ENCODE measurements around the gene IGF2BP2.
"Not testable (repeated sequence)": the region's sequence is repeated elsewhere in the genome, so short reads cannot be mapped to it uniquely, and the experiment has no call there.

IGF2BP2 gene

DNA sequence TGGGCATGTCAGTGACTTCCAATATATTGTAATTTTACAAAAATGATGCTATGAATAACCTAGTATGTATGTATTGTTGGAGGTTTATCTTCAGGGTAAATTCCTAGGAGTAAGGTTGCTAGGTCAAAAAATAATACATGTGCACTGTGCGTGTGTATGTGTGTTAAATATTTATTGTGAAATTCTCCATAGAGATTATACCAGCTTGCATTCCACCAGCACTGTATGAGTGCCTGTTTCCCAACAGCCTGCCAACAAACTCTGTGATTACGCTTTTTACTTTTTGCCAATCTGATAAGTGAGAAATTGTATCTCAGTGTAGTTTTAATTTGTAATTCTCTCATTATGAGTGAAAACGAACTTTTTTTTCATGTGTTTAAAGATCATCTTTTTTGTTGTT, 12.6 kb upstream of the IGF2BP2 start:
- no peak for DNase-seq (ENCODE audit: low read depth)

DNA sequence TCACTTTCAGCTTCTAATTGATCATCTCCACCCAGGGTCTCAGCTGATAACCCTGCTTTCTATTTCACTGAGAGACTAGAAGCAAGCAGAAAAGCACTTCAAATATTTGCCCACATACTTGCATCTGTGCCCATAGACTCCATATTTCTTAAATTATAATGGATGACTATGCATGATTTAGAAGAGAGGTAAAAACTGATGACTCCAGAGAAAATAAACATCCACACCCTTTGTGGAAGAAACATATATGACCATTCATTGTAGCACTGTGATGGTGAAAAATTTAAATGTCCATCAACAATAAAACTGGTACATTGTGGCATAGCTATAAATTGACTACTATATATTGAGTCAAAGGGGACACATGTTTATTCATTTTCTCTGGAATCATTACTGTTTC, 7.1 kb upstream of the IGF2BP2 start:
- no peak for DNase-seq (ENCODE audit: low read depth)

DNA sequence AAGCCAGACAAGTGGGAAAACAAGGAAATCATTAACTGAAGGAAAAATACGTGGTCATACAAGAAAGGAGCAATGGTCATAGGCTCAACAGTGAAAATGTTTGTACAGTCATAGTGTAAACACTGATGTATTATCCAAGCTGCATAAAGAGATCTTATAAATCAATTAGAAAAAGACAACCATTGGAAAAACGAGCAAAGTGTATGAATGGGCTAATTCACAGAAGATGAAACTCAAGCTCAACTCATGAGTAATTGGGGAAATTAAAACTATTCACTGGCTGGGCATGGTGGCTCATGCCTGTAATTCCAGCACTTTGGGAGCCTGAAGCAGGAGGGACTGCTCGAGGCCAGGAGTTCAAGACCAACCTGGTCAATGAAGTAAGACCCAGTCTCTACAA, 6.4 kb upstream of the IGF2BP2 start:
- DNase-seq (ENCODE audit: low read depth): no peak

DNA sequence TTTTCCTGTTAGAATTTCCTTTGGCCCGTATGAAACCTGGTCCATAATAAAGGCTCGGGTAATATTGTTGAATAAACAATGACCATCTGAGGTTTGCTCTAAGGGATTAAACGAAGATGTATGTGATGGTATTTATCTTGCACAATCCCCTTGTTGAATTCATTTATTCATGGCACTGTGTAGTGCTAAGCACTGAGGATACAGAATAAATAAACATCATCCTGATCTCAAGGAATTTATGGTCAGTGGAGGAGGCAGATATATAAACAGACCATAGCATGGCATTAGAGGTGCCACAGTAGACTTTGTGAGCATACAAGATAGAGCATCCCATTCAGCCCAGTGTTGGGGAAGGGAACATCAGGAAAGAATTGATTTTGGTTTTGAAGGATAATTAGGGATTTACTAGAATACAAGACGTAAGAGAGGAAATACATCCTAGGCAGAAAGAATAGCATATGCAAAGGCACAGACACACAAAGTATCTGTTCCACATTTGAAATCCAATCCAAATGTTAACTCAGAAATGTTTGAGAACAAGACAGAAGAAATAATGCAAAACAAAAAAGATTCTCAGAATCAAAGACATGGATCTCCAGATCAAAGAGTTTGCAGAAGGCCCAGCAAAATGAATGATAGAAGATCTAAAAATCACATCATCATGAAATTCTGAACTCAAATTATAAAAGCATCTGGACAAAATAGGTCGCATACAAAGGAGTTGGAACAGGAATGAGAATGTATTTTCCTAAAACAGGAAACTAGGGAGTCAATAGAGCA, 5.4 kb upstream of the IGF2BP2 start:
- no peak for DNase-seq (ENCODE audit: low read depth)

DNA sequence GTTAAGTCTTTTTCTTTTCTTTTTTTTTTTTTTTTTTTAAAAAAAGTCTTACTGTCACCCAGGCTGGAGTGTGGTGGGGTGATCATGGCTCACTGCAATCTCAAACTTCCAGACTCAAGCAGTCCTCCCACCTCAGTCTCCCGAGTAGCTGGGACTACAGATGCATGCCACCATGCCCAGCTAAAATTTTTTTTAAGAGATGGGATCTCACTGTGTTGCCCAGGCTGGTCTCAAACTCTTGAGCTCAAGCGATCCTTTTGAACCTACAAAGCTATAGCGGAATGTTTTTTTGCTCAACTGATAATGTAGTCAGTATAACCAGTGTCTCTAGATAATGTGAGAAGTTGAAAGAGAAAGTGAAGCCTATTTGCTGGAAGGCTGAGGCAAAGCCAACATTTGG, 3.9 kb upstream of the IGF2BP2 start:
- DNase-seq (ENCODE audit: low read depth): no peak

DNA sequence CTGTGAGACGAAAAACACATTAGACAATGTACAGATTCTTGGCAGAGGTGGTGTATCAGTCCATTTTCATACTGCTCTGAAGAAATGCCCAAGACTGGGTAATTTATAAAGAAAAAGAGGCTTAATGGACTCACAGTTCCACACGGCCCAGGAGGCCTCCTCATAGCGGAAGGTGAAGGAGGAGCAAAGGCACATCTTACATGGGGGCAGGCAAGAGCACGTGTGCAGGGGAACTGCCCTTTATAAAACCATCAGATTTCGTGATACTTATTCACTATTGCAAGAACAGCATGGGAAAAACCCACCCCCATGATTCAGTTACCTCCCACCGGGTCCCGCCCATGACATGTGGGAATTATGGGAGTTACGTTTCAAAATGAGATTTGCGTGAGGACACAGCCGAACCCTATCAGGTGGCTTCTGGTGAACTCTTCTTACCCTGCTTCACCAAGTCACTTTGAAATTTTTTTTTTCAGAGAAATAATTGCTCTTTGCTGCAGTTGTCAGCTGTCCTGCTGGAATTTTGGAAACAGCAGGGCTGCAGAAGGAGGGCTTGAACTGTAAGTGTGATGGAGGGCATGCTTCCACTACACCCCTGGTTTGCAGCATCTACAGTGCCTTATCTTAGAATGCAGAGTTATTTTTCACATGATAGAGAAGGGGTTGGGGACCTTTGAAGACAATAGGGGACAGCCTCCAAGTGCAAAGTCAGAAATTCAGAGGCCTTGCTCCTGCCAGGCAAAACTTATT, 2.9 kb upstream of the IGF2BP2 start:
- DNase-seq (ENCODE audit: low read depth): no peak

DNA sequence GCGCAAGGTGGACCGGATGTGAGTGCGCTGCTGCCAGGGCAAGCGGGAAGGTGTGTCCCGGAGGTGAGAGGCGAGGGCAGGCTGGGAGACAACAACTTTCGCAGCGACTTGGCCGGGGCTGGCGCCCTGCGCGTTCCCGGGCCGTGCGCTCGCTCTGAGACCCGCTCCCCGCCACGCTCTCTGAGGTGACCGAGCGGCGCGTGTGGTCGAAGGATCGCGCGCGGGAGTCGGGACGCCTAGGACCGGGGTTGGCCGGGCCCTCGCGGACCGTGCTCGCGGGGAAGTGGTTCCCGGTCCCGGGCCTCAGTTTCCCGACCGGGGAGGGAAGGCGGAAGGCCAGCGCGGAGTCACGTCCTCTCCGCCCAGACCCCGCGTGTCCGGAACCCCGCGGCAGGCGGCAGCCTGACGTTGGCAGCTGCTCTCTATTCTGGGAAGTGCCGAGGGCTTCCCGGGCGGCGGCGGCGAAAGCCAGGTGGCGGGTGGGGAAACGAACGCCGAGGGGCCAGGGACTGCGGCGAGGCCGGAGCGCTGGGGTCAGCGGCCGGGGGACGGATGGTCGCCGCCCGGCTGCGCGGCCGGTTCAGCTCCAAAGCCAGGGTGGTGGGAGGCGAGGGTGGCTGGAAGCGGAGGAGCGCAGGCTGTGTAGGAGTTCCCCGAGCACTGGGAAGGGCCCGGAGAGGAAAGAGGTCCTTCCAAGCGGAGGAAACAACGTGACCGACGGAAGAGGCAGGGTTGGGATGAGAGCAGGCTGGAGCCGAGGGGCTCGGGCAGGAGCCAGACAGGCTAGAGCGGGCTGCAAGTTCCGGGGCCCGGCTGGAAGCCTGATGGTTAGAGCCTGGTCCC, 1.0 kb upstream of the IGF2BP2 start:
- DNase-seq (ENCODE audit: low read depth): no peak

DNA sequence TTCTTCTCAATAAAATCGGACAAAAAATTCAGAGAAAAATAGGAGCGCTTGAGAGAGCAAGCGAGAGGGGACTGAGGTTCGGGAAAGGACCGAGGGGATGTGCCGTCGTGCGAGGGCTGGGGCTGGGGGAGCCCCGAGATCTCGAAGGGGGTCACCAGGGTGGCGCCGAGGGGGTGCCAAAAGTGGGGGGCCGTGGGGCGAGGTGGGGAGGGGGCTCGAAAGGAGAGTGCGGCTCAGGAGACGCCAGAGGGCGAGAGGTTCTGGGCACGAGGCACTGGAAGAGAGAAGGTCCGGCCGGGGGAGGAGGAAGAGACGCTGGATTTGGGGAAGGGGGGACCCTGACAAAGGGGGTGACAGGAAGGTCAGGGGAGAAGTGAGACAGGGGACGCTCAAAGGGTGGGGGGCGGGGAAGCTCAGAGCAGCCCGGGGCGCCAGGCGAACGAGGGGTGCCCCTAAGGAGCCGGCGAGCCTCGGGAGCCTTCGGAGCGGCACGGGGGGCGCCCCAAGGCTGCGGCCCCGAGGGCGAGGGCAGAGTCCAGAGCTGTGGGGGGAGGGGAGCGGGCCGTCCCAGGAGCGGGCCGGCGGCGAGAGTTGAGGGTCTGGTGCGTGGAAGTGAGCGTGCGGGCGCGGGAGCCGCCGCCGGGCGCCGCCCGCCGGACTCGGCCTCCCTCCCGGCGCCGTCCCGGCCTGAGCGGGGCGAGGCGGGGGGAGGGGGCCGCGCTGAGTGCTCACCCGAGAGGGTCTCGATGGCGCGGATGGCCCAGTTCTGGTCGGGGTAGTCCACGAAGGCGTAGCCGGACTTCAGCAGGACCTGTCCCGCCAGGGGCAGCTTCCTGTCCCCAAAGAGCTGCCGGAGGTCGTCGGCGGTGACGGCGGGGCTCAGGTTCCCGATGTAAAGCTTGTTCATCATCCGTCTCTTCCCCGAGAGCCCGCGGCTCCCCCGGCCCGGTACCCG, 514 bp downstream of the IGF2BP2 start:
- DNase-seq (ENCODE audit: low read depth): no peak

DNA sequence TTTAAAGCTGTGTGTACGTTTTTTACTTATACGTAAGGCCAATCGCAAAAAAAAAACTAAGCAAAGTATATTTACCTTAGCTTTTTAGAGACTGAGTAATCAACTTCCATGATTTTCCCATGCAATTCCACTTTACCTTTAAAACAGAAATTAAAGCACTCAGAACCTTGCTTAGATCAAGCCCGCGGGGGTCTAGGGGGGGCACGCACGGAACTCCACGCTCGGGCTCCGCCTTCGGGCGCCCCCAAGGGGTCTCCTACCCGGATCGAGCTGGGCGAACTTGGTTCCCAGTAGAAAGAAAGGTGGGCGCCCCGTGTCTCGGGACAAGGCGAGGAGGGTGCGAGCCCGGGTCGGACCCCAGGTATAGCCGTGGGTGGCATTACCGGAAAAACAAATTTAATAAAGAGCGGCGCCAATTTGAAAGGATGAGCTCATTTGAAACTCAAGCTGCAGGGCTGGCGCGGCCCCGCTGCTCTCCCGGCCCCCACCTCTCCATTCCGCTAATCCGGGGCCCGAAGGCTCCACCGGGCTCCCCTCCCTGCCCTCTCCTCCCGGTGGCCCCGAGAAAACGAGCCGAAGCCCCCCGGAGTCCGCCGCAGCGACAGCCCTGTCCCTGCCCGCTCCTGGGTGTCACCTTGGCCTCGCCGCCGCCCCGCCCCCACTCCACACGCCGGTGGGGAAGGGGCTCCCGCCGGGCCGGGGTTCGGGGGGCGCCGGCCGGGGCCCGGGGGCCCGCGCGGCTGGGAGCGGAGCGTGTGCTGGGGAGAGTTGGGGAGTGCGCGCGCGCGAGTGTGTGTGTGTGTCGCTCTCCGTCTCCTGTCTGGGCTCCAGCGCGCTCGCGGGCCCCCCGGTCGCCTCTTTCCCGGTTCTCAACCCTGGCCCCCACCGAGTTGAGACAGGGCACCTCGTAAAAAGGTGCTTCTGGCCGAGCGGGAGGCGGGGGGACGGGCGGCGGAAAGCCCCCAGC, 1.5 kb downstream of the IGF2BP2 start:
- DNase-seq (ENCODE audit: low read depth): no peak

DNA sequence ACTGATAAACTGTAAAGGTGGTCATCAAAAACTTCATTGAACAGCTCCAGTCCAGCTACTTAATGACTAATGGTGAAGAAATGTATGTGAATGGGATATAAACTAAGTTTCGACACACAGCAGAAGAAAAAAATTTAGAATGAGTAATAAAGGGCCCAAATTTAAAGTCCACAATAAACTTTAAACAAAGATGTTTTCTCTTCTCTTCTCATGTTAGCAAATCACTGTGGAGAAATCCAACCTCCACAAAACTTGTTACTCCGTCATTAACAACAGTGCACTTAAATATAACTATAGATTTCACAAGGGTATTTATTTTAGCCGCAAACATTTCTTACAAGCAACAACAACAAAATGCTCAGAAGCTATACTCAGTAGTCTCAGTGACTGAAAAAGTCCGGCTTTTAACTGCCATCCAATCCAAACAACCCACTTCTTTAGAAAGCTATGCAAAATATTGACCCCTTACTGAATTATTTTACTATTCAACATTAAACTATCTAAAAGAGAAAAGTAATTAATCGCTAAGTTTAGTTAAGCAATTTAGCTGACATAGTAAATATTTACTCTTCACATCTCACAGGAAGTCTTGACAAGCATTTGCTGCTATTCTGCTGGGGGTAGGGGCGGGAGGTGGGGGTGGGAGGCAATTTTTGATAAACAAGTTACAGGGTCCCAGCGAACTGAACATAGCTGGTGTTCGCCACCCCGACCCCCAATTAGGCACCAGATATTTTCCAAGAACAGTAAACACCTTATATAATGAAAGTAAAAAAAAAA, 2.4 kb downstream of the IGF2BP2 start:
- DNase-seq (ENCODE audit: low read depth): no peak

DNA sequence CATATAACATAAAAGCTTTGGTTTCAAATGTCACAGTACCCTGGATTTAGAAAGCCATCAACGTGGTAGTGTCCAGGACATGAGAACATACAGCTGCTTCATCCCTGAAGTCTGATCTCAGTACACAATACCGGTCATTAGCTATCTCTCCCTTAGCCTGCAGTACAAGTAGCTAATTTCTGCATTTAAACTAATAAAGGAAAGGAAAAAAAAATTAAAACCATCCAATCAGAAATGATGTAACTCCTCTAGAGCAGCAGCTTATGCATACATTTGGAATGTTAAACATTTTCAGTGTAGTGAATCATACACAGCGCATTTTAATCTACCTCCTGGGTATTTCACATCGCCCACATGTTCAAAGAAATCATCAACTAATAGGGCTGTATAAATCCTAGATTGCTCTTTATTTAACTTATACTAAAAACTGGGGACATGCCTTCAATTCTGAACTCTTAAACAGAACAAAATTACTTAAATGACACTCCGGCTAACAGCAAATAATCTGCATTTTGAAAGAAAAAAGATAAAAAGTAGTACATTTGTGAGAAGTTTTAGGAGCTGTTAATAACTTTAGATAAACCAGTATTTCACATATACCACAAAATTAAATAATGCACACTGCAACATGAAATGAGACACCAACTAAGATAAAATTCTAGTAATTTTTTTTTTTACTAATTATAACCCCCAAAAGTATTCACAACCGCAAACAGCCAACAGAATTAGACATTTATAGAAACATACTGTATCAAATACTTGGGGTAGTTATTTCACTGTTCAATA, 3.7 kb downstream of the IGF2BP2 start:
- no peak for DNase-seq (ENCODE audit: low read depth)

DNA sequence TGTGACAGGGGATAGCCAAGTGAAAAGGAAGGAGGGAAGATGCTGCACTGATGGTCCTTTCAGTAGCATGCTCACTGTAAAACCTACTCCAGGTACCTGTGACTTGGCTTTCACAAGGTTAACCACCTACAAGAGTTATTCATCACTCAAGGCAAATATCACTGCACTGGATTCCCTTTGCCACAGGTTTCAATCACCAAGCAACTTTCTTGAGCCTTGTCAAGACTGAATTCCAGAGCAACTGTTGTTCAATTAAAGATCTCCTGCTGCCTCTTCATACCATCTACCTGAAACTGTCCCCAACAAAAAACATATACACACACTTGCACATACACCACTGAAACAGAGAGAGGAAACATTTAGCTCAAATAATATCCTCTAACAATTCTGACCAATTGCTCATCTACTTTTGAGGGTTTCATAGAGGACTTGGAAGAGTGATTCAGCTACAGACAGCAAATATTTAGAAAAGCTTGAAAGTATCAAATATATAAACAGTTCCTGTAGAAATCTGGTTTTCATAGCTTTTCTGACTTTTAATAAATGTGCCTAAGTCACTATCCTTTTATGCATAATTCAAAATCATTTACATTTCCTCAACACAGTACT, 6.5 kb downstream of the IGF2BP2 start:
- DNase-seq (ENCODE audit: low read depth): no peak

DNA sequence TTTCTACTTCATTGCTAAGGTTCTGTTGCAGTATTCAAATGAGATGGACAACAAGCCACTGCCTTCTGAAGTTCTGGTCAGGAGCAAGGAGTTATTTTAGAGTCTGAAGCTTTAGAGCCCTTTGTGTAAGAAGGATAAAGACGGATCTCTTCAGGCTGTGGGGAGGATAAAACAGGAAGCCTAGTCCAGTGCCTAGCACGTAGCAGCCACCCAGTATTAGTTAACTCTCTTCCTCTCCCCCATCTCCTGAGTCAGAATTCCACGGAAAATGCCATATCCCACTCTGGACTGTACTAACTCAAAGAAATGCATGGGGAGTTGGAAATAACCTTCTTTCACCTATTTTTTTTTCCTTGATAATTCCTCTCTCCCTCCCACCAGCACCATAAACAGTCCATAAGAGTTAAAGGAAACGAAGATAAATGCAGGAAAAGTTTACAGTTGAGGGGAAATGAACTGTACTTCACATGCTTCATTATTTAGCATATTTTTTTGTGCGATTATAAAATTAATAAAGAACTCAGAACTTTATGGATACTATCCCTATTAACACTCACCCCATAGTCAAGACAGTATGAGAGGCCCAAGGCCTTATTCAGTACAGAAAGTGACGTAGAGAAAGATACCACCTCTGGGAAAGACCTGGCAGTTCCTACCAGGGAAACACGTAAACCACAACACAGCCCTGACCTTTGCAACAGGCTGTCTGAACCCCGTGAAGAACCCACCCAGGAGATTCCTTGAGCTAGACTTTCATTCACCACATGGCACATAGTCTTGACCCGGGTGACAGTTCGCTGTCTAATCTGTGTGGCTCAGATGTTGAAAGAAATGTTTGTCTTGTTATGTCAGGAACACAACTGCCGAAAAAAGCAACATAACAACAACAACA, 9.2 kb downstream of the IGF2BP2 start:
- DNase-seq (ENCODE audit: low read depth): no peak

DNA sequence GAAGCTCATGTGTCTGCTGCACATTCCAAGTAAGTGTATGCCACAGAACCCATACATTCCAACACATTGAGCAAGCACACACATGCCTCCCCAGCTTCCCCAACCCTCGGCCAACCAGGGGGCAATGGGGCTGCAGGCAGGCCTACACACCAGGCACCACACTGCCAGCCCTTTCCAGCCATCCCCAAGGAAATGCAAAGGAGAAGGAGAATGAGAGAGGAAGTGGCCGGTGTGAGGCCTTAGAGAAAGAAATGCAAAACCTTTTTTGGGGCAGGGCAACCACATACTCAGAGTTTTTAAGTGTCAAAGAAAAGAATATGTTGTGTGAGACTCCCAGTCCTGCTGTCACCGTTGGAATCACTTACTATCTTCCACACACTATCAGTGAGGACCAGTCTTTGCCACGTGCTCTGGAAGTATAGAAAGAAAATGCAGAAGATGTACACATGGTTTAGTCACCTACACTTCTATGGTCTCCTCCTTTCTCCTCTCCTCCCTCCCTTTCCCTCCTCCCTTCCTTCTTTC, 11.1 kb downstream of the IGF2BP2 start:
- DNase-seq (ENCODE audit: low read depth): no peak

DNA sequence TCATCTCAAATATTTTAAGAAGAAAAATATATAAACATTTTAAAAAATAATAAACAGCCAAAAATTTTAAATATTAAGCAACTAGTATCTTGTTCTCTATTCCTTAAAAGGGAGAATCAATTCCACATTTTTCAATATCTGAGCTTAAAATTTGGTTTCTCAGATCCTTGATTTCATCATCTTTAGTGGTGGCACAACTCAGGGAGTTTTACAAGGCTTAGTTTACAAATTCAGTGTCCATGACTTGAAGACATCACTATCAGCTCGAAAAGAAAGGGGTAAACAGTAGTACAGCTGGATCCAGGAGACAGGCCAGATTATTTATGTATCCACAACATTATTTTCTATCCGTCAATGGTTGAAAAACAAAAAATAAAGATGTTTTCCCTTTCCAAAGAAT, 11.6 kb downstream of the IGF2BP2 start:
- DNase-seq (ENCODE audit: low read depth): no peak

DNA sequence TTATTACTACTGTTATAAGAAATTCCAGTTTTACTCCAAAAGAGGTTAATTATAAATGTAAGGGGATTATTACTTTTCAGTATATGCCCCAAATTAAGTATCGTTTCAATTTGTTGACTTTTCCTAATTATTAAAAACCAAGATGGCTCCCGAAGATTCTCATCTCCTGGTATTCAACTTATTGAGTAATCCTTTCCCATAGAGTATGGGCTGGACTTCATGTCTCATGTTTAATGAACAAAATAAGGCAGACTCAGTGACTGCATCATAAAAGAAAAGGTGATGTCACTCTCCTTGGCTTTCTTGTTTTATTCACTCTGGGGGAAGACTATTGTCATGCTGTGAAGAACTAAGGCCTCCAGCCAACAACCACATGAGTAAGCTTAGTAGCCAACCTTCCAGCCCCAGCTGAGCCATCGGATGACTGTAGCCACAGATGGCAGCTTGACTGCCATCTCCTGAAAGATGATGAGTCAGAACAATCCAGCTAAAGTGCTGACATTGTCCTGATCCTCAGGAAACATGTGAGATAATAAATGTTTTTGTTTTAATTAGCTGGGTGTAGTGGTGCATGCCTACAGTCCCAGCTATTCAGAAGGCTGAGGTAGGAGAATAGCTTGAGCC, 17.3 kb downstream of the IGF2BP2 start:
- no peak for DNase-seq (ENCODE audit: low read depth)

DNA sequence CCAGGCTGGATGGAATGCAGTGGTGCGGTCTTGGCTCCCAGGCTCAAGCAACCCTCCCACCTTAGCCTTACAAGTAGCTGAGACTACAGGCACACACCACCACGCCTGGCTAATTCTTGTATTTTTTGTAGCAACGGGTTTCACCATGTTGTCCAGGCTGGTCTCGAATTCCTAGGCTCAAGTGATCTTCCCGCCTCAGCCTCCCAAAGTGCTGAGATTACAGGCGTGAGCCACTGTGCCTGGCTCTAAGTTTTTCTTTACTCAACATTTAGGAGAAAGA, 26.1 kb downstream of the IGF2BP2 start:
- not testable (repeated sequence) for DNase-seq (ENCODE audit: low read depth)
